ENCODE results near the gene NUDT15. TPM values are rescaled to one million over a fixed set of nuclear protein-coding genes. Genes with fewer than 3 reads are reported as not detected.

NUDT15 gene
- polyA plus RNA-seq, 1 of the 3 experiments (the other 2 are of a cell fraction) = 11.9 TPM

- H3K79me2 ChIP-seq (ENCODE audit: insufficient read depth) = peaks cover 11% of the 10 kb centered on the region; the same call in 1 of the 2 replicates
- no peak overlapping the region for H3K9ac ChIP-seq
- H2AFZ ChIP-seq (ENCODE audit: low read depth) = no peak overlapping the region
- no peaks in the 10 kb centered on the region for H3F3A ChIP-seq (replicated peaks; ENCODE audit: insufficient read depth)
- H3K27me3 ChIP-seq (ENCODE audit: insufficient read depth) = no peaks in the 10 kb centered on the region
- no peak for DNase-seq
- no peaks in the 10 kb centered on the region for H3K4me1 ChIP-seq (ENCODE audit: control insufficient read depth in 1 of 2, insufficient read depth in 2 of 2, low read depth in 1 of 2, low read length in 1 of 2)
- H3K4me3 ChIP-seq (ENCODE audit: low read depth in 2 of 2, low read length in 1 of 2) = no peak overlapping the region
- ChIA-PET CTCF (interaction anchor here (2.0 kb wide), 1 partner anchor 27 kb away, joined by 6 read pairs; the partner anchor contains the start of gene MED4), POLR2A (no interaction called here)
- TF ChIP-seq ZBTB33 (IDR thresholded peaks at IDR 0.05; ENCODE audit: borderline replicate concordance, low read depth) (no peak), MXI1 (IDR thresholded peaks at IDR 0.05; ENCODE audit: low read depth, low read length) (no peak), ELF1 (IDR thresholded peaks at IDR 0.05) (no peak), IRF3 (IDR thresholded peaks at IDR 0.05; ENCODE audit: low read depth, low read length) (no peak), FOSL2 (IDR thresholded peaks at IDR 0.05; ENCODE audit: borderline replicate concordance, low read depth) (no peak), TEAD4 (IDR thresholded peaks at IDR 0.05; ENCODE audit: borderline replicate concordance, insufficient read depth) (no peak), USF2 (IDR thresholded peaks at IDR 0.05; ENCODE audit: borderline replicate concordance, low read depth, low read length) (no peak), NRF1 (IDR thresholded peaks at IDR 0.05; ENCODE audit: low read depth, low read length) (no peak), POLR2AphosphoS5 (IDR thresholded peaks at IDR 0.05; ENCODE audit: low read depth, low read length) (no peak), EZH2phosphoT487 (IDR thresholded peaks at IDR 0.05; ENCODE audit: borderline replicate concordance, low read depth) (no peak), JUND (IDR thresholded peaks at IDR 0.05) (no peak), GATA2 (CRISPR knock-in tag; IDR thresholded peaks at IDR 0.05) (no peak), PBX3 (IDR thresholded peaks at IDR 0.05) (no peak), RFX5 (IDR thresholded peaks at IDR 0.05; ENCODE audit: low read length) (no peak), REST (IDR thresholded peaks at IDR 0.05; ENCODE audit: low read depth, low read length) (no peak), YY1 (IDR thresholded peaks at IDR 0.05; ENCODE audit: low read depth) (no peak), RXRA (IDR thresholded peaks at IDR 0.05; ENCODE audit: borderline replicate concordance, low read depth) (no peak), TCF12 (IDR thresholded peaks at IDR 0.05) (no peak), MAX (IDR thresholded peaks at IDR 0.05; ENCODE audit: low read depth) (no peak), FOXM1 (IDR thresholded peaks at IDR 0.05; ENCODE audit: low read depth) (no peak)
- peaks cover 23% of the 10 kb centered on the region; the same call in 1 of the 2 replicates for H3K9me3 ChIP-seq
- no peak overlapping the region for H3K27ac ChIP-seq (ENCODE audit: low read depth in 2 of 2, low read length in 1 of 2)
- H3K36me3 ChIP-seq (replicated peaks in 1 of 2; ENCODE audit: control insufficient read depth in 1 of 2, insufficient read depth in 2 of 2, low read length in 1 of 2) = peaks cover 50 to 83% of the 10 kb centered on the region in 2 experiments
- no peaks in the 10 kb centered on the region for H3K9me2 ChIP-seq
- H3K4me2 ChIP-seq = no peak overlapping the region
- no peaks in the 10 kb centered on the region for H4K20me1 ChIP-seq (ENCODE audit: insufficient read depth)
These were observed 30.5 kb downstream of the NUDT15 start for GRCh38 chr13:48068036-48068435.
